SW480 (cell line): ENCODE data around the gene DCHS2.

ENCODE experiments used
- DNase-seq: peaks from one replicate; pipeline ENCODE4 v3.0.0-alpha.2; 2016; ENCODE audit warnings: low spot score

Gene DCHS2

DNA sequence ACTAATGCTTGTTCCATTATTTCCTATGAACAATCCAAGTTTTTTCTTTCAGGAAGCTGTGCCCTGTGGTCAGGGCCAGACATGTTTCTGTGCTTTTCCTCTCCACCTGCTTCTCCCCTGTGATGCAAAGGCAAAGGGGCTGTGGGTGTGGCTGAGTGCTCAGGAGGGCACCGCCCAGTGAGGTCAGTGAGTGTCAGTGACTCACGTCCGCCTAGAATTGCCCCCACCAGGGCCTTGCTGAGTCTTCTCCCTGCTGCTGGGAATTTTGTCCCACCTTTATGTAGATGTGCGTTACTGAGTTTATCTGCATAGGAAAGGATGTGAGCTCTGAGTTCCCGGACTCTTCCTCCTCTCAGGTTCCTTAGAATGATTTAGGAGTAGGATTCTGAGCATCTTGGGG is 283.2 kb downstream of the DCHS2 start:
- peak; percentile 79 for DNase-seq

DNA sequence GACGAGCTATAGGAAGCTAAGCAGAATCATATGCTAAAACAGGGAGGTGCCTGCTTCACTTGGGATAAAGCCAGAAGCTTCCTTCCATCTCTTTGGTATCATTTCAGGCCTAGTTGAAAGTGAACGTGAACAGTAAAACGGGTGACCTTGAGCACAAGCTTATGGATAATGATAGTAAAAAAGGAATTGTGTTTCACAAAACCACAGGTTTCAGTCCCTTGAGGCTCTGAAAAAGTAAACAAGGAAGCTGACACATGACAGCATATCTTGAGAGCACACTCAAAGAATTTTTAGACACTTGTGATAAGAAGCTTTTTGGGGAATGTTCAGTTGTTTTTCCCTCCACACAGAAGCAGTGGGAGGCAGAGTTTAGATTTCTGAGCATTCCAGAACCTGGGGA is 286.1 kb downstream of the DCHS2 start:
- DNase-seq, result no peak

DNA sequence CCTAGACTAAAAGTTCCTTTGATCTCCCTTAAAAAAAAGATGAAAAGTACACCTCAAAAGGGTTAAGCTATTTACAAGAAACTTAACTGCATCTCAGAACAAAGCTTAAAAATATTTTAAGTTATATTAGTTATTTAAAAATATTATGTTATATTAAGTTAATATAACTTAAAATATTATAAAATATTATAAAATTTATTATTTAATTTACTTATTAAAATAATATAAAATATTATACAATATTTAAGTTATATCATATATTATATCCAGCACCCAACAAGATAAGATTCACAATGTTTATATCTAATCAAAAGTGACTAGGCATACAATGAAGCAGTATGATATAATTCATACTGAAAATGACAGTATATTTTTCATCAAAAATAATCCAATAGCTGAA is 296.9 kb downstream of the DCHS2 start:
- DNase-seq, result no peak

DNA sequence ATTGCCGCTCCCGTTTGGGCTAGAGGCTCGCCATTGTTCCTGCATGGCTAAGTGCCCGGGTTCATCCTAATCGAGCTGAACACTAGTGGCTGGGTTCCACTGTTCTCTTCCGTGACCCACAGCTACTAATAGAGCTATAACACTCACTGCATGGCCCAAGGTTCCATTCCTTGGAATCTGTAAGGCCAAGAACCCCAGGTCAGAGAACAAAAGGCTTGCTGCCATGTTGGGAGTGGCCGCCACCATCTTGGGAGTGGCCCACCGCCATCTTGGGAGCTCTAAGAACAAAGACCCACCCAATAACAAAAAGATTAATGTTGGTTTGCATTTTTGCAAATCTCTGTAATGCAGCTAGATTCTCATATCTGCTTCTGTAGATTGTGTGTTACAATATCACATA is 299.0 kb downstream of the DCHS2 start:
- no peak for DNase-seq

DNA sequence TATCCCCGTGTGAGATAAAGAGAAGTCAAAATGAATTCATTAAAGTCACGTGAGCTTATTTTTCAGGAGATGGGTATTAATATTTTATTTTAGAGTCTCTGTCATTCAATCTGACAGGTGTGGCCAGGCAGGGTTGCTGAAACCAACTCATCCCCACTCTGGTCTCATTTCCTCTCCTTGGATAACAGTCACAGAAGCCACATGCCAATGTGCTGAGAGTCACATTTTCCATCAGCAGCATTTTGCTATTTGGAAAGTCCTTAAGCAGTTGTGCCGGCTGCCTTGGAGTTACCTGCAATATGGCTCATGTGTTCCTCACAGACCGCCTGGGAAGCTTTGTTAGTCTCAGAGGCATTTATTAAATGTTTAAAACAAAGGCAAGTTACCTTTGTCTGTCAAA is 302.3 kb downstream of the DCHS2 start:
- no peak for DNase-seq

DNA sequence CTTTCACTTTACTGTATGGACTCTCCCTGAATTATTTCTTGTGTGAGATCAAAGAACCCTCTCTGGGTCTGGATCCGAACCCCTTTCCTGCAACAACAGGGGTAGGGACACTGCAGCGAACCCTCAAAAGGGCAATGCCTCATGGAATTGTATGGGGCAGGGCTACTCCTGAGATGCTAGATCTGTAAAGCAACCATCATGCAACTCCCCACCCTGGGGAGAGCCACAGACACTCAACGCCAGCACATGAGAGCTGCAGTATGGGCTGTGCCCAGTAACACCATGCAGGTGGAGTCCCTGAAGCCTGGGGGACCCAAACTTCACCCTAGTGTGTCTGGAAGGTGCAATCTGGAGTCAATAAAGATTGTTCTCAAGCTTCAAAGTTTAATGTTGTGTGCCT is 304.7 kb downstream of the DCHS2 start:
- no peak for DNase-seq

DNA sequence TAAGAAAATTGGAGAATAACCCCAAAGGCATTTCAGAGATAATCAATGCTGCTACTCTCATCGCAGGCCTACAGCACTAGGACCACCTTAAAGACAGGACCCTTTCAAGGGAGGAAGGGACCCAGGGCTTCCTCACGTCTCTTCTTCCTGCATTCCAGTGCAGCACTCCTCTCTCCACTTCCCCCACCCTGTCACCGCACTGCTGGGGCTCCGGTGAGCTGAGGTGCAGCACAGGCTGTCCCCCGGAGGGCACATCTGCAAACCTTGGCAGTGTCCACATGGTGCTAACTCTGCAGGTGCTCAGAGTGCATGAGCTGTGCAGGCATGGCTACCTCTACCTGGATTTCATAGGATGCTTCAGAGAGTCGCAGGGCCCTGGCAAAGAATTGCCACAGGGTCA is 305.6 kb downstream of the DCHS2 start:
- no peak for DNase-seq

DNA sequence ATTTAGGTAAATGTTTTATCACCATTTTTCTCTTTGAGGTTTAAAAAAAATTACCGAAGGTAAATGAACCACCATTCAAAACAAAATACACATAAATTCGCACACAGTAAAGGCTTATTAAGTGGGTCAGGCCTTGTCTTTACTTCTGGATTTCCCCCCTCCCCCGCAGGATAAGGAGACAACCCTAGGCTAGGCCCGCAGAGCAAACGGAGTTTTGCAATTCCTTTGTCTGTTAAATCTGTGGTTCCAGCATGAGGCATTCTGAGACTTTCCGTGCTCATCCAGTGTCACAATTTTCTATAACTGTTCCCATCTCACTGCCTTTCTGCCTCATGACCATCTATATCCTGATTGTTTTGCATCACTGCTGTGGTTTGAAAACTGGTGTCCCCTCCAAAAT is 307.4 kb downstream of the DCHS2 start:
- DNase-seq, result no peak

DNA sequence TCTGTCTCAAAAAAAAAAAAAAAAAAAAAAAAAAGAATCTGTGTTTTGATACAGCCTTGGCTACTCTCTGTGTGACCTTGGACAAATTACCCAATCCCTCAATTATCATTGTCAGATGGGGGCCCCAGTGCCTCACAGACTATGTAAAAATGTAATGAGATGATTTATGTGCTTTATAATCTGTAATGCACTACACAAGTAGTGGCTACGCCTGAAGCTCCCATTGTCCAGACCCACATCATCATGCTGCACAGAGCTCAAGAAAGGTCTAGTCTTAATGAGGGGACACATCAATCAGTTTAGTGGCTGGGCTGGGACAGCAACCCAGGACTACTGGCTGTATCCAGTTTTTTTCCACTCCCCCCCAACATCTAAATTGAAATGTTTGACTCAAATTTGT is 308.3 kb downstream of the DCHS2 start:
- no peak for DNase-seq
